ENCODE data around the gene FADS2. TPM values are rescaled to one million over a fixed set of nuclear protein-coding genes. Genes with fewer than 3 reads are reported as not detected.

Gene FADS2
- polyA plus RNA-seq, 1 donor (not counting 4 experiments of a cell fraction or from before 2014, with no cell fraction given): 196 TPM

GRCh38 chr11:61890529-61891330 lies 62.6 kb downstream of the FADS2 start:
- Histone ChIP-seq H3K79me2 (ENCODE audit: control insufficient read depth, insufficient read depth, low read length) (no peaks in the 10 kb centered on the region), H3K27ac (ENCODE audit: control insufficient read depth, insufficient read depth, low read length) (no peak overlapping the region), H3K4me3 (ENCODE audit: control insufficient read depth in 2 of 3, extremely low read depth in 1 of 3, insufficient read depth in 2 of 3, low read depth in 1 of 3, low read length in 3 of 3) (peak overlapping the region; percentile 66 to 76 (median 75)), H3K4me2 (ENCODE audit: control insufficient read depth, extremely low read depth, insufficient read depth, low read depth, low read length) (peak overlapping the region; percentile 90), H3K9me3 (ENCODE audit: control insufficient read depth, low read depth, low read length) (peaks cover 4% of the 10 kb centered on the region), H3K9ac (ENCODE audit: control insufficient read depth, extremely low read depth, insufficient read depth, low read length) (peak overlapping the region; percentile 41), H3K4me1 (ENCODE audit: control insufficient read depth, extremely low read depth, insufficient read depth, low read length) (peaks cover 16% of the 10 kb centered on the region), H2AFZ (ENCODE audit: control insufficient read depth, low read length) (peak overlapping the region; percentile 86), H4K20me1 (ENCODE audit: control insufficient read depth, extremely low read depth, insufficient read depth, low read length) (no peaks in the 10 kb centered on the region), H3K36me3 (ENCODE audit: control insufficient read depth in 2 of 2, extremely low read depth in 1 of 2, insufficient read depth in 2 of 2, low read length in 2 of 2) (peaks cover 0 to 1% of the 10 kb centered on the region in 2 experiments), H3K9me1 (ENCODE audit: control insufficient read depth, extremely low read depth, insufficient read depth, low read length) (no peaks in the 10 kb centered on the region), H3K27me3 (ENCODE audit: control insufficient read depth, extremely low read depth, insufficient read depth, low read length) (peaks cover 4% of the 10 kb centered on the region)
- TF ChIP-seq, protein P1, sequence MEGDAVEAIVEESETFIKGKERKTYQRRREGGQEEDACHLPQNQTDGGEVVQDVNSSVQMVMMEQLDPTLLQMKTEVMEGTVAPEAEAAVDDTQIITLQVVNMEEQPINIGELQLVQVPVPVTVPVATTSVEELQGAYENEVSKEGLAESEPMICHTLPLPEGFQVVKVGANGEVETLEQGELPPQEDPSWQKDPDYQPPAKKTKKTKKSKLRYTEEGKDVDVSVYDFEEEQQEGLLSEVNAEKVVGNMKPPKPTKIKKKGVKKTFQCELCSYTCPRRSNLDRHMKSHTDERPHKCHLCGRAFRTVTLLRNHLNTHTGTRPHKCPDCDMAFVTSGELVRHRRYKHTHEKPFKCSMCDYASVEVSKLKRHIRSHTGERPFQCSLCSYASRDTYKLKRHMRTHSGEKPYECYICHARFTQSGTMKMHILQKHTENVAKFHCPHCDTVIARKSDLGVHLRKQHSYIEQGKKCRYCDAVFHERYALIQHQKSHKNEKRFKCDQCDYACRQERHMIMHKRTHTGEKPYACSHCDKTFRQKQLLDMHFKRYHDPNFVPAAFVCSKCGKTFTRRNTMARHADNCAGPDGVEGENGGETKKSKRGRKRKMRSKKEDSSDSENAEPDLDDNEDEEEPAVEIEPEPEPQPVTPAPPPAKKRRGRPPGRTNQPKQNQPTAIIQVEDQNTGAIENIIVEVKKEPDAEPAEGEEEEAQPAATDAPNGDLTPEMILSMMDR (optimal IDR thresholded peaks at IDR 0.05 in 1 of 3, IDR thresholded peaks at IDR 0.05 in 1 of 3, conservative IDR thresholded peaks at IDR 0.05 in 1 of 3; ENCODE audit: extremely low read depth in 1 of 3, insufficient read depth in 2 of 3, low read length in 3 of 3): no peak
- TF ChIP-seq EZH2 (IDR thresholded peaks at IDR 0.05; ENCODE audit: low read length): no peak
- FAIRE-seq (no peak), DNase-seq (ENCODE audit: low read depth, low spot score) (no peak)
- dilution Hi-C loops (cut with MboI; ENCODE audit: extremely low pct_ligation_motif_present, low sequenced_read_pairs): no loop called here

GRCh38 chr11:61891331-61892084 lies 63.4 kb downstream of the FADS2 start, which contains the start of gene FADS3:
TSS of gene FADS3 (minus strand) at chr11:61891545. CDS start at chr11:61891381, 164 bp downstream.
- H3K36me3 ChIP-seq (ENCODE audit: control insufficient read depth in 2 of 2, extremely low read depth in 1 of 2, insufficient read depth in 2 of 2, low read length in 2 of 2): peaks cover 0 to 1% of the 10 kb centered on the region in 2 experiments
- H3K9ac ChIP-seq (ENCODE audit: control insufficient read depth, extremely low read depth, insufficient read depth, low read length): peak within 1 kb of the TSS; percentile 41
- H3K27me3 ChIP-seq (ENCODE audit: control insufficient read depth, extremely low read depth, insufficient read depth, low read length): peaks cover 4% of the 10 kb centered on the region
- H3K4me2 ChIP-seq (ENCODE audit: control insufficient read depth, extremely low read depth, insufficient read depth, low read depth, low read length): peak within 1 kb of the TSS; percentile 90
- peak within 1 kb of the TSS; percentile 66 to 76 (median 75) for H3K4me3 ChIP-seq (ENCODE audit: control insufficient read depth in 2 of 3, extremely low read depth in 1 of 3, insufficient read depth in 2 of 3, low read depth in 1 of 3, low read length in 3 of 3)
- H3K79me2 ChIP-seq (ENCODE audit: control insufficient read depth, insufficient read depth, low read length): no peaks in the 10 kb centered on the region
- FAIRE-seq: no peak
- TF ChIP-seq, protein P1 (optimal IDR thresholded peaks at IDR 0.05 in 1 of 3, IDR thresholded peaks at IDR 0.05 in 1 of 3, conservative IDR thresholded peaks at IDR 0.05 in 1 of 3; ENCODE audit: extremely low read depth in 1 of 3, insufficient read depth in 2 of 3, low read length in 3 of 3): no peak
- no peaks in the 10 kb centered on the region for H4K20me1 ChIP-seq (ENCODE audit: control insufficient read depth, extremely low read depth, insufficient read depth, low read length)
- peaks cover 16% of the 10 kb centered on the region for H3K4me1 ChIP-seq (ENCODE audit: control insufficient read depth, extremely low read depth, insufficient read depth, low read length)
- H2AFZ ChIP-seq (ENCODE audit: control insufficient read depth, low read length): peak within 1 kb of the TSS; percentile 86
- no peak within 1 kb of the TSS for H3K27ac ChIP-seq (ENCODE audit: control insufficient read depth, insufficient read depth, low read length)
- DNase-seq (ENCODE audit: low read depth, low spot score): no peak
- H3K9me1 ChIP-seq (ENCODE audit: control insufficient read depth, extremely low read depth, insufficient read depth, low read length): no peaks in the 10 kb centered on the region
- dilution Hi-C loops (cut with MboI; ENCODE audit: extremely low pct_ligation_motif_present, low sequenced_read_pairs): no loop called here
- peaks cover 4% of the 10 kb centered on the region for H3K9me3 ChIP-seq (ENCODE audit: control insufficient read depth, low read depth, low read length)
